Esophagus squamous epithelium (tissue), 5 donors: ENCODE measurements around the gene YBX3. TPM values are rescaled to one million over a fixed set of nuclear protein-coding genes. Genes with fewer than 3 reads are reported as not detected.
A peak's percentile ranks its signal among the peaks of the same experiment; 100 is the strongest.

Experiments used
- DNase-seq: peaks from one replicate; lab custom pipeline; 2025; lab: John Stamatoyannopoulos, UW
- H3K27ac ChIP-seq, 4 donors: fragments of 200-600 bp; sonication (generic); one replicate each; pipeline ENCODE4 v1.5.1; 2016 to 2019; ENCODE audit warnings: mild to moderate bottlenecking in 1 of 4
- H3K27me3 ChIP-seq, 4 donors: fragments of 200-600 bp; sonication (generic); 1 replicate in 3 of 4; 2 replicates in 1 of 4; pipeline versions ENCODE4 v1.5.1 to v1.6.0; 2017 to 2021; ENCODE audit warnings: antibody characterized with exemption in 1 of 4
- H3K36me3 ChIP-seq, 3 donors: fragments of 200-600 bp; sonication (generic); one replicate each; pipeline ENCODE4 v1.5.1; 2016 to 2019
- H3K4me1 ChIP-seq, 3 donors: fragments of 200-600 bp; sonication (generic); one replicate each; pipeline ENCODE4 v1.5.1; 2017 to 2019
- H3K4me3 ChIP-seq, 4 donors: fragments of 200-600 bp; sonication (generic); 1 replicate in 3 of 4; 2 replicates in 1 of 4; pipeline ENCODE4 v1.5.1; 2016 to 2019; ENCODE audit warnings: mild to moderate bottlenecking in 2 of 4, moderate library complexity in 1 of 4
- H3K9me3 ChIP-seq, 3 donors: fragments of 200-600 bp; sonication (generic); one replicate each; pipeline ENCODE4 v1.5.1; 2016 to 2019
- POLR2A ChIP-seq, 4 donors: fragments of 450-650 bp; IDR thresholded peaks; one replicate each; pipeline ENCODE4 v1.6.1; 2017; ENCODE audit warnings: antibody characterized with exemption in 4 of 4, mild to moderate bottlenecking in 4 of 4, moderate library complexity in 3 of 4
- WGBS, 2 donors: methylation state at CpG; one replicate each; pipeline ENCODE4 v1.1.5; 2018; 5-methylcytosine and 5-hydroxymethylcytosine counted together
- intact Hi-C: fragments of 100-400 bp; cut with DNase I; formaldehyde crosslinking; loops from one replicate; pipeline ENCODE4 v1.15.0; 2022
- total RNA-seq, 4 donors: library from RNA; depleted of rRNA; stranded (reverse); fragments of >200 nt; gene quantifications; one replicate each; pipeline ENCODE4 v1.1.0, GENCODE V29; 2016
- TF ChIP-seq, protein P1 (sequence below), 6 experiments: fragments of 450-650 bp in 4 of 6; fragments of 200-600 bp in 2 of 6; sonication (generic) in 2 of 6; IDR thresholded peaks; one replicate each; pipeline ENCODE4 v1.5.1; 2016 to 2019; ENCODE audit warnings: antibody characterized with exemption in 6 of 6, mild to moderate bottlenecking in 4 of 6, moderate library complexity in 4 of 6
- donor health status: DM: yes; HTN: yes; CAD: no.

YBX3 gene
- total RNA-seq, 4 donors from 2014 or later = 318 to 484 (median 370) TPM

DNA sequence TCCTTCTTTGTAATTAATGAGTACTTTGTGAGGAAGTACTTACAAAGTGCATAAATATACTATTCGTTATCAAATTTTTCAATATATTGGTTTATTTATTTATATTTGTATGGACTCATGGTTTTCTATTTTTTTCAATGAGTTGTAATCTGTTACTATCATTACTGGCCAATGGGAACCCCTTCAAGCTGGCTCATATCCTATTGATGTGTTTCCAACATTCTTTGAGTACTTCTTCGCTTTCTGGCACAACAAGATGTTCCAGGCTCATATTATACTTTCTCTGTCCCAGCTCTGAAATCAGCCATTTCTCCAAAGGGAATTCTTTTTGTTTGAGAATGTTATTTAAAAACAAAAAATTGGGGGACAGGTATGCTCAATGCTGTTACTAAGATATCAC lies 17.5 kb downstream of the YBX3 start:
- TF ChIP-seq, protein P1, sequence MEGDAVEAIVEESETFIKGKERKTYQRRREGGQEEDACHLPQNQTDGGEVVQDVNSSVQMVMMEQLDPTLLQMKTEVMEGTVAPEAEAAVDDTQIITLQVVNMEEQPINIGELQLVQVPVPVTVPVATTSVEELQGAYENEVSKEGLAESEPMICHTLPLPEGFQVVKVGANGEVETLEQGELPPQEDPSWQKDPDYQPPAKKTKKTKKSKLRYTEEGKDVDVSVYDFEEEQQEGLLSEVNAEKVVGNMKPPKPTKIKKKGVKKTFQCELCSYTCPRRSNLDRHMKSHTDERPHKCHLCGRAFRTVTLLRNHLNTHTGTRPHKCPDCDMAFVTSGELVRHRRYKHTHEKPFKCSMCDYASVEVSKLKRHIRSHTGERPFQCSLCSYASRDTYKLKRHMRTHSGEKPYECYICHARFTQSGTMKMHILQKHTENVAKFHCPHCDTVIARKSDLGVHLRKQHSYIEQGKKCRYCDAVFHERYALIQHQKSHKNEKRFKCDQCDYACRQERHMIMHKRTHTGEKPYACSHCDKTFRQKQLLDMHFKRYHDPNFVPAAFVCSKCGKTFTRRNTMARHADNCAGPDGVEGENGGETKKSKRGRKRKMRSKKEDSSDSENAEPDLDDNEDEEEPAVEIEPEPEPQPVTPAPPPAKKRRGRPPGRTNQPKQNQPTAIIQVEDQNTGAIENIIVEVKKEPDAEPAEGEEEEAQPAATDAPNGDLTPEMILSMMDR (IDR thresholded peaks at IDR 0.05) = no peak
- TF ChIP-seq POLR2A (IDR thresholded peaks at IDR 0.05) = no peak
- peaks cover 13 to 100% (median 27%) of the 10 kb centered on the region in 3 donors for H3K36me3 ChIP-seq
- peak overlapping the region in 3 of 4 donors; percentile 15 to 41 (median 18) for H3K27ac ChIP-seq
- H3K4me1 ChIP-seq = peaks cover 0 to 37% (median 0%) of the 10 kb centered on the region in 3 donors
- H3K4me3 ChIP-seq = no peak overlapping the region
- H3K9me3 ChIP-seq = no peaks in the 10 kb centered on the region
- intact Hi-C loops = no loop called here
- WGBS, 2 donors = 50 to 63% methylated on average over 1 to 2 of the region's 2 CpGs
- no peak for DNase-seq
- H3K27me3 ChIP-seq = no peaks in the 10 kb centered on the region

DNA sequence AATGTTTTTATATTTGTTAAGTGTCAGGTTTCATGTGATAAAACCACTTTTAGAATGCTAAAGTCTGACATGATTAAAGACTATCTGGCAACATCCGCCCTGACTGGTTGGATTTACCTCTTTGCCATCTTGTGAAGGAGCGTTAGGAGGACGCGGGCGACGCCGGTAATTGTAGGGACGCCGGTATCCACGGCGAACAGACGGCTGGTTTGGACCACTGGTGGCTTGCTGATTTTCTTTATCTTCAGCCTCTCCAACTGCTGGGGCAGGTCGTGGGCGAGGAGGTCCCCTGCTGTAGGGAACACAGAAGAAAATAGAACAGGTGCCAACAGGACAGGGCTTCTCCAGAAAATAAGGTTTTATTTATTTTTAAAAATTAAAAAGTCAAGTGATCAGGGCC lies 21.3 kb downstream of the YBX3 start:
- no peak for DNase-seq
- Histone ChIP-seq H3K4me1 (peaks cover 0 to 22% (median 0%) of the 10 kb centered on the region in 3 donors), H3K27ac (peak overlapping the region in 1 of 4 donors; percentile 50), H3K4me3 (no peak overlapping the region), H3K36me3 (peaks cover 23 to 100% (median 45%) of the 10 kb centered on the region in 3 donors), H3K27me3 (no peaks in the 10 kb centered on the region), H3K9me3 (no peaks in the 10 kb centered on the region)
- TF ChIP-seq POLR2A (IDR thresholded peaks at IDR 0.05) = no peak
- TF ChIP-seq, protein P1 (IDR thresholded peaks at IDR 0.05) = no peak
- intact Hi-C loops = no loop called here
- WGBS, 2 donors = 89 to 97% methylated on average over 14 of the region's 14 CpGs

DNA sequence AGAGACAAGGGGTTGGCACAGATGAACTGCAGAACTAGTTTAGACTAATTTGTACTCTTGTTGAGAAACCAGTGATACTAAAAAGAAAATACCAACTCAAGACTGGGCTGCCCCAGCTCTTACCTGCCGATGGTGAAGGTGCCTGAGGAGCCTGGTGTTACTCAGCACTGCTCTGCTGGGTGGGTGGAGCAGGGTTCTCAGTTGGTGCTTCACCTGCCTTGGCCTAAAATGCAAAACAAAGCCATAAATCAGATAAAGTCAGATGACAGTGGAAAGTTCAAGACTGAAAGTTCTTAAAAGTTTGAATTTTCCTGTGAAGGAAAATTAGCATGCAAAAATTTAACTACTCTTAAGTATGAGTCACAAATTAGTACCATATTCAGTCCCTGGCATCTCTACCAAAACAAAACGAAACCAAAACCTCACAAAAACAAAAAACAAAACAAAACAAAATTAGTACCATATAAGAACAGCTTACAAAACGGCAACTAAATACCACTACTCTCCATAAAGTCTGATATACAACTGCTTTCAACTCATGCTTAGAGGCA lies 21.9 kb downstream of the YBX3 start:
- 21 to 31% methylated on average over 3 of the region's 3 CpGs for WGBS, 2 donors
- H3K9me3 ChIP-seq = no peaks in the 10 kb centered on the region
- H3K36me3 ChIP-seq = peaks cover 23 to 99% (median 45%) of the 10 kb centered on the region in 3 donors
- H3K27ac ChIP-seq = peak overlapping the region in 2 of 4 donors; percentile 18 to 50
- TF ChIP-seq, protein P1 (IDR thresholded peaks at IDR 0.05) = no peak
- no peak for TF ChIP-seq POLR2A (IDR thresholded peaks at IDR 0.05)
- intact Hi-C loops = no loop called here
- no peak overlapping the region for H3K4me3 ChIP-seq
- H3K27me3 ChIP-seq = no peaks in the 10 kb centered on the region
- no peak for DNase-seq
- peaks cover 0 to 18% (median 0%) of the 10 kb centered on the region in 3 donors for H3K4me1 ChIP-seq

DNA sequence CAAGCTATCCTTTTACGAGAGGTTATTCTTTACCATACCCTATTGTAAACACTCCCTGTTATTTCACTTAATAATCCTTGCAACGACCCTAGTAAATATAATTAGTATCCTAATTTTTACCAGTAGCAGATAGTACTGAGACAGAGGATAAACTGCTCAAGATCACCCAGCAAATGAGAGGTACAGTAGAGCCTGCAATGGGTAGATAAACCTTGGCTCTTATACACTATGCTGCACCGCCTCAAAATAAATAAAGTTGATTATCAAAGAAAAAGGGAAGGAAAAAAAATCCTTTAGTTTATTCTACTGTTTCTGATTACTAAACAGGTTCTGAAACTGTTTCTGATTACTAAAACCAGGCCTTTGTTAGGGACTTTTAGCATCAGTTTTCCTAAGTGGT lies 22.5 kb downstream of the YBX3 start:
- H3K9me3 ChIP-seq = no peaks in the 10 kb centered on the region
- WGBS, 2 donors = 80 to 81% methylated on average over 3 of the region's 3 CpGs
- DNase-seq = no peak
- no peak for TF ChIP-seq POLR2A (IDR thresholded peaks at IDR 0.05)
- TF ChIP-seq, protein P1 (IDR thresholded peaks at IDR 0.05) = no peak
- peak overlapping the region in 1 of 4 donors; percentile 50 for H3K27ac ChIP-seq
- no peaks in the 10 kb centered on the region for H3K27me3 ChIP-seq
- no peak overlapping the region for H3K4me3 ChIP-seq
- peaks cover 23 to 99% (median 45%) of the 10 kb centered on the region in 3 donors for H3K36me3 ChIP-seq
- peaks cover 0 to 14% (median 0%) of the 10 kb centered on the region in 3 donors for H3K4me1 ChIP-seq
- intact Hi-C loops = no loop called here

DNA sequence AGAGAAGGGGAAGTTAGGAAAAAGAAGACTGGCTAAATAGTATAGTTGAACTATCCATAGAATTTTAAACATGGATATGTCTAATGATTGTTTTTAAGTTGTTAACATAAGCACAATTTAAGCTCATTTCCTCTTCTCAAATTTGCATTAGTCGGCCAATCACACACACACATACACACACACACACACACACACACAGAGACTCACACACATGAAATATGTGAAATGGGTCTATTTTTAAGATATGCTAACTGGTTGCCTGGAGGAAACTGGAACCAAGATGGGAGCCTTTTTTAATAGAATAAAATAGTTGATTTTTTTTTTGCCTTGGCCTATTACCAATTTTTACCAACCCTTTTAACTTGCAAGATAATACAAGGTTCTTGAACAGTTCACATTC lies 25.3 kb downstream of the YBX3 start:
- 83 to 95% methylated on average over 1 of the region's 1 CpG for WGBS, 2 donors
- intact Hi-C loops = no loop called here
- TF ChIP-seq, protein P1 (IDR thresholded peaks at IDR 0.05) = no peak
- TF ChIP-seq POLR2A (IDR thresholded peaks at IDR 0.05) = no peak
- Histone ChIP-seq H3K27ac (no peak overlapping the region), H3K4me1 (peaks cover 0 to 7% (median 0%) of the 10 kb centered on the region in 3 donors), H3K9me3 (no peaks in the 10 kb centered on the region), H3K4me3 (no peak overlapping the region), H3K27me3 (no peaks in the 10 kb centered on the region), H3K36me3 (peaks cover 15 to 92% (median 38%) of the 10 kb centered on the region in 3 donors)
- DNase-seq = no peak
